Endodermal cell (in vitro differentiated cells): ENCODE measurements around the gene KRT2. TPM values are rescaled to one million over a fixed set of nuclear protein-coding genes. Genes with fewer than 3 reads are reported as not detected.
A peak's percentile ranks its signal among the peaks of the same experiment; 100 is the strongest.

Experiments
- DNase-seq: peaks from one replicate; pipeline ENCODE4 v3.0.0-alpha.2; 2017
- H3K27ac ChIP-seq: 2 replicates; pipeline ENCODE4 v1.5.1; 2013; ENCODE audit warnings: mild to moderate bottlenecking, low read depth, low read length, moderate library complexity
- H3K27me3 ChIP-seq: 2 replicates; pipeline ENCODE4 v1.6.1; 2013; ENCODE audit warnings: mild to moderate bottlenecking, low read length, moderate library complexity; ENCODE audit not compliant: insufficient read depth, control insufficient read depth, poor library complexity, severe bottlenecking
- H3K36me3 ChIP-seq: 2 replicates; pipeline ENCODE4 v1.7.0; 2013; ENCODE audit warnings: mild to moderate bottlenecking, low read length, moderate library complexity; ENCODE audit not compliant: control insufficient read depth, insufficient read depth
- H3K4me1 ChIP-seq: one replicate; pipeline ENCODE4 v1.7.0; 2013; ENCODE audit warnings: low read length; ENCODE audit not compliant: control insufficient read depth, insufficient read depth
- H3K4me3 ChIP-seq: 2 replicates; pipeline ENCODE4 v1.5.1; 2013; ENCODE audit warnings: mild to moderate bottlenecking, low read length, moderate library complexity
- H3K9ac ChIP-seq: 2 replicates; pipeline ENCODE4 v1.6.1; 2013; ENCODE audit warnings: mild to moderate bottlenecking, low read length, moderate library complexity; ENCODE audit not compliant: poor library complexity, severe bottlenecking; ENCODE audit errors: extremely low read depth
- H3K9me3 ChIP-seq: 2 replicates; pipeline ENCODE4 v1.6.1; 2013; ENCODE audit warnings: mild to moderate bottlenecking, low read length, moderate library complexity; ENCODE audit not compliant: control insufficient read depth
- H3K27ac Mint-ChIP-seq: 2 replicates; pipeline ENCODE4 v1.8.0; 2020; ENCODE audit warnings: mixed read lengths
- H3K27me3 Mint-ChIP-seq: 2 replicates; pipeline ENCODE4 v1.8.0; 2021; ENCODE audit warnings: mild to moderate bottlenecking, mixed read lengths; ENCODE audit not compliant: insufficient read depth
- H3K36me3 Mint-ChIP-seq: 2 replicates; pipeline ENCODE4 v1.8.0; 2020; ENCODE audit warnings: low read depth, mixed read lengths
- H3K4me1 Mint-ChIP-seq: 2 replicates; pipeline ENCODE4 v1.8.0; 2020; ENCODE audit warnings: mixed read lengths
- H3K4me3 Mint-ChIP-seq: 2 replicates; pipeline ENCODE4 v1.8.0; 2020; ENCODE audit warnings: mild to moderate bottlenecking, moderate library complexity, mixed read lengths
- H3K9me3 Mint-ChIP-seq: 2 replicates; pipeline ENCODE4 v1.8.0; 2020; ENCODE audit warnings: mild to moderate bottlenecking, mixed read lengths
- CTCF ChIP-seq: fragments of 200-600 bp; sonication (generic); conservative IDR thresholded peaks from 2 replicates; pipeline ENCODE4 v1.5.0; 2021; ENCODE audit warnings: antibody characterized with exemption, mild to moderate bottlenecking
- WGBS, 2 experiments: methylation state at CpG; one replicate each; pipeline versions ENCODE4 v1.1.5 to v1.1.7; 2013; ENCODE audit warnings: missing lambda C conversion rate in 2 of 2, mixed read lengths in 1 of 2; ENCODE audit not compliant: insufficient coverage in 1 of 2, insufficient read length in 1 of 2; 5-methylcytosine and 5-hydroxymethylcytosine counted together
- total RNA-seq, 2 donors: library from RNA; stranded (reverse); fragmentation: NEBNext Ultra II Directional in 1 of 2; extraction: Animal tissue kit (Norgen Biotek cat#: 25700) in 1 of 2; gene quantifications; 2 replicates in 1 of 2; 3 replicates in 1 of 2; pipeline ENCODE4 v1.2.1, GENCODE V29; 2021

The KRT2 gene
- total RNA-seq, 2 donors from 2014 or later, result not detected

- Histone ChIP-seq H3K4me1 (no peaks in the 10 kb centered on the region), H3K27ac (no peak overlapping the region), H3K9me3 (no peaks in the 10 kb centered on the region), H3K27me3 (peaks cover 34% of the 10 kb centered on the region), H3K36me3 (no peaks in the 10 kb centered on the region), H3K4me3 (no peak overlapping the region), H3K9ac (no peak overlapping the region)
- Mint-ChIP-seq H3K27me3 (peaks cover 59% of the 10 kb centered on the region), H3K9me3 (no peaks in the 10 kb centered on the region), H3K27ac (no peak overlapping the region), H3K36me3 (no peaks in the 10 kb centered on the region), H3K4me3 (no peak overlapping the region), H3K4me1 (no peaks in the 10 kb centered on the region)
- no peak for TF ChIP-seq CTCF
- 75 to 92% methylated on average over 1 to 3 of the region's 4 CpGs for WGBS, 2 experiments
- DNase-seq, result peak; percentile 23
Measured at GRCh38 chr12:52630599-52631200, 21.3 kb downstream of the KRT2 start.

GRCh38 chr12:52630008-52630500 is 22.0 kb downstream of the KRT2 start:
- Histone ChIP-seq H3K4me3 (no peak overlapping the region), H3K9me3 (no peaks in the 10 kb centered on the region), H3K27ac (no peak overlapping the region), H3K27me3 (peaks cover 40% of the 10 kb centered on the region), H3K9ac (no peak overlapping the region), H3K36me3 (no peaks in the 10 kb centered on the region), H3K4me1 (no peaks in the 10 kb centered on the region)
- Mint-ChIP-seq H3K36me3 (no peaks in the 10 kb centered on the region), H3K27me3 (peaks cover 61% of the 10 kb centered on the region), H3K27ac (no peak overlapping the region), H3K4me3 (no peak overlapping the region), H3K4me1 (no peaks in the 10 kb centered on the region), H3K9me3 (no peaks in the 10 kb centered on the region)
- no peak for TF ChIP-seq CTCF
- 71 to 85% methylated on average over 5 to 7 of the region's 7 CpGs for WGBS, 2 experiments
- peak; percentile 34 for DNase-seq

- H3K4me3 ChIP-seq, result no peak overlapping the region
- no peak overlapping the region for H3K9ac ChIP-seq
- H3K9me3 Mint-ChIP-seq, result no peaks in the 10 kb centered on the region
- 79 to 91% methylated on average over 8 to 12 of the region's 12 CpGs for WGBS, 2 experiments
- H3K36me3 Mint-ChIP-seq, result no peaks in the 10 kb centered on the region
- H3K27ac Mint-ChIP-seq, result no peak overlapping the region
- peak; percentile 26 for DNase-seq
- no peaks in the 10 kb centered on the region for H3K9me3 ChIP-seq
- H3K36me3 ChIP-seq, result no peaks in the 10 kb centered on the region
- no peaks in the 10 kb centered on the region for H3K4me1 ChIP-seq
- no peak for TF ChIP-seq CTCF
- H3K27me3 Mint-ChIP-seq, result peaks cover 61% of the 10 kb centered on the region
- no peak overlapping the region for H3K4me3 Mint-ChIP-seq
- H3K27ac ChIP-seq, result no peak overlapping the region
- no peaks in the 10 kb centered on the region for H3K4me1 Mint-ChIP-seq
- H3K27me3 ChIP-seq, result peaks cover 37% of the 10 kb centered on the region
Measured at GRCh38 chr12:52629281-52630007, 22.6 kb downstream of the KRT2 start.
